ENCODE data around the gene SLC35G1.

DNA sequence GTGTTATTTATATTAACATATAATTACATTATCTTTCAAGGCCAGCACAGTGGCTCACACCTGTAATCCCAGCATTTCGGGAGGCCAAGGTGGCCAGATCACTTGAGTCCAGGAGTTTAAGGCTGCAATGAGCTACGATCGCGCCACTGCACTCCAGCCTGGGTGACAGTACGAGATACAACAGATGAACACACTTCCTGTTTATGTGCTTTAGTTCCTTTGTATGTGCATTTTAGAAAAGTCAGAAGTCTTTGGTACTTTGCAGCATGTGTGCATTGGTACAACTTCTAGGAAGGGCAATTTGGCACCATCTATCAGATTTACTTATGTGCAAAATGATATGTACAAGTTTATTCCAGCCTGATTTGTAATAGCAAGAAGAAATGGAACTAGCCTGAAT is 13.3 kb downstream of the SLC35G1 start:
- TF ChIP-seq CTCF (IDR thresholded peaks at IDR 0.05 in 2 of 3, conservative IDR thresholded peaks at IDR 0.05 in 1 of 3; ENCODE audit: borderline replicate concordance in 1 of 3, insufficient read depth in 1 of 3, low read depth in 2 of 3, low read length in 2 of 3): no peak
- no peak for TF ChIP-seq REST (IDR thresholded peaks at IDR 0.05; ENCODE audit: low read depth)
- no peak for TF ChIP-seq JUND (IDR thresholded peaks at IDR 0.05)
- no peak for TF ChIP-seq POLR2A (IDR thresholded peaks at IDR 0.05; ENCODE audit: borderline replicate concordance, extremely low read depth, insufficient read depth, insufficient read length)
- no peak for TF ChIP-seq TCF7L2 (IDR thresholded peaks at IDR 0.05; ENCODE audit: borderline replicate concordance, extremely low read depth, insufficient read depth, insufficient read length)
- no peak for TF ChIP-seq POLR2AphosphoS5 (IDR thresholded peaks at IDR 0.05; ENCODE audit: low read depth, low read length)
